ENCODE results near the gene MAML2.

DNA sequence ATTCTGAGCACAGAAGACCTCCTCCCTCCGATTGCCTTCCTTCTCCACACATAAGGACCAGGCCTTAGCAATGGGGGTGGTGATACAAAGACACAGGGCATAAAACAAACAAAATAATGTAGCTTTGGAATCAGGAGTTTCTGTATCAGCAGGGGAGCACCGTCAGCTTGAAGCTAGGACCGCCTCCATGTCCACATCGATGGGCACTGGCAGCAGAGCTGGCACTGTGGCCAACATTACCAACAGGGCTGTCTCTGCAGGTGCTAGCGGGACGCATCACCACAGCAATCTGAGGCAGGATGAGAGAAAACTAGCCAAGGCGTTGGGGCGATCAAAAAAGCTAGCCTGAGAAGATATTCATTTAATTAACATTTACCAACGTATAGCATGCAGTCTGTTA is 201.4 kb downstream of the MAML2 start:
- TF ChIP-seq, protein P1, sequence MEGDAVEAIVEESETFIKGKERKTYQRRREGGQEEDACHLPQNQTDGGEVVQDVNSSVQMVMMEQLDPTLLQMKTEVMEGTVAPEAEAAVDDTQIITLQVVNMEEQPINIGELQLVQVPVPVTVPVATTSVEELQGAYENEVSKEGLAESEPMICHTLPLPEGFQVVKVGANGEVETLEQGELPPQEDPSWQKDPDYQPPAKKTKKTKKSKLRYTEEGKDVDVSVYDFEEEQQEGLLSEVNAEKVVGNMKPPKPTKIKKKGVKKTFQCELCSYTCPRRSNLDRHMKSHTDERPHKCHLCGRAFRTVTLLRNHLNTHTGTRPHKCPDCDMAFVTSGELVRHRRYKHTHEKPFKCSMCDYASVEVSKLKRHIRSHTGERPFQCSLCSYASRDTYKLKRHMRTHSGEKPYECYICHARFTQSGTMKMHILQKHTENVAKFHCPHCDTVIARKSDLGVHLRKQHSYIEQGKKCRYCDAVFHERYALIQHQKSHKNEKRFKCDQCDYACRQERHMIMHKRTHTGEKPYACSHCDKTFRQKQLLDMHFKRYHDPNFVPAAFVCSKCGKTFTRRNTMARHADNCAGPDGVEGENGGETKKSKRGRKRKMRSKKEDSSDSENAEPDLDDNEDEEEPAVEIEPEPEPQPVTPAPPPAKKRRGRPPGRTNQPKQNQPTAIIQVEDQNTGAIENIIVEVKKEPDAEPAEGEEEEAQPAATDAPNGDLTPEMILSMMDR (conservative IDR thresholded peaks at IDR 0.05; ENCODE audit: low read length), result no peak
- TF ChIP-seq EZH2phosphoT487 (IDR thresholded peaks at IDR 0.05; ENCODE audit: borderline replicate concordance, low read depth, low read length), result no peak
